Ishikawa (cell line): Measurements from ENCODE around the gene PLXNB1.

Experiments
- CEBPB ChIP-seq: IDR thresholded peaks from 2 replicates; pipeline ENCODE4 v1.6.1; 2012
- CREB1 ChIP-seq: IDR thresholded peaks from 2 replicates; pipeline ENCODE4 v1.6.1; 2012; ENCODE audit warnings: low read depth
- EGR1 ChIP-seq: IDR thresholded peaks from 2 replicates; pipeline ENCODE4 v1.6.1; 2012
- EP300 ChIP-seq: IDR thresholded peaks from 2 replicates; pipeline ENCODE4 v1.6.1; 2012; ENCODE audit warnings: borderline replicate concordance
- FOXM1 ChIP-seq: IDR thresholded peaks from 2 replicates; pipeline ENCODE4 v1.6.1; 2012; ENCODE audit warnings: low read depth, borderline replicate concordance
- MAX ChIP-seq: IDR thresholded peaks from 2 replicates; pipeline ENCODE4 v1.6.1; 2012
- NFIC ChIP-seq: IDR thresholded peaks from 2 replicates; pipeline ENCODE4 v1.6.1; 2012
- RAD21 ChIP-seq: IDR thresholded peaks from 2 replicates; pipeline ENCODE4 v1.6.1; 2012; ENCODE audit warnings: low read depth
- TAF1 ChIP-seq: IDR thresholded peaks from 2 replicates; pipeline ENCODE4 v1.6.1; 2012; ENCODE audit warnings: low read depth, mild to moderate bottlenecking
- TEAD4 ChIP-seq: IDR thresholded peaks from 2 replicates; pipeline ENCODE4 v1.6.1; 2012
- YY1 ChIP-seq: IDR thresholded peaks from 2 replicates; pipeline ENCODE4 v1.6.1; 2012; ENCODE audit warnings: low read depth
- TF ChIP-seq, protein P1 (sequence below): IDR thresholded peaks from 2 replicates; pipeline ENCODE4 v1.6.1; 2012; ENCODE audit warnings: low read depth, mild to moderate bottlenecking
- TF ChIP-seq, protein P2 (sequence below): IDR thresholded peaks from 2 replicates; pipeline ENCODE4 v1.6.1; 2012

- TF ChIP-seq TAF1 (no peak), EP300 (no peak), FOXM1 (no peak), MAX (no peak), EGR1 (no peak), CREB1 (no peak), CEBPB (no peak), RAD21 (no peak), YY1 (no peak), NFIC (no peak), TEAD4 (no peak)
- TF ChIP-seq, protein P1, sequence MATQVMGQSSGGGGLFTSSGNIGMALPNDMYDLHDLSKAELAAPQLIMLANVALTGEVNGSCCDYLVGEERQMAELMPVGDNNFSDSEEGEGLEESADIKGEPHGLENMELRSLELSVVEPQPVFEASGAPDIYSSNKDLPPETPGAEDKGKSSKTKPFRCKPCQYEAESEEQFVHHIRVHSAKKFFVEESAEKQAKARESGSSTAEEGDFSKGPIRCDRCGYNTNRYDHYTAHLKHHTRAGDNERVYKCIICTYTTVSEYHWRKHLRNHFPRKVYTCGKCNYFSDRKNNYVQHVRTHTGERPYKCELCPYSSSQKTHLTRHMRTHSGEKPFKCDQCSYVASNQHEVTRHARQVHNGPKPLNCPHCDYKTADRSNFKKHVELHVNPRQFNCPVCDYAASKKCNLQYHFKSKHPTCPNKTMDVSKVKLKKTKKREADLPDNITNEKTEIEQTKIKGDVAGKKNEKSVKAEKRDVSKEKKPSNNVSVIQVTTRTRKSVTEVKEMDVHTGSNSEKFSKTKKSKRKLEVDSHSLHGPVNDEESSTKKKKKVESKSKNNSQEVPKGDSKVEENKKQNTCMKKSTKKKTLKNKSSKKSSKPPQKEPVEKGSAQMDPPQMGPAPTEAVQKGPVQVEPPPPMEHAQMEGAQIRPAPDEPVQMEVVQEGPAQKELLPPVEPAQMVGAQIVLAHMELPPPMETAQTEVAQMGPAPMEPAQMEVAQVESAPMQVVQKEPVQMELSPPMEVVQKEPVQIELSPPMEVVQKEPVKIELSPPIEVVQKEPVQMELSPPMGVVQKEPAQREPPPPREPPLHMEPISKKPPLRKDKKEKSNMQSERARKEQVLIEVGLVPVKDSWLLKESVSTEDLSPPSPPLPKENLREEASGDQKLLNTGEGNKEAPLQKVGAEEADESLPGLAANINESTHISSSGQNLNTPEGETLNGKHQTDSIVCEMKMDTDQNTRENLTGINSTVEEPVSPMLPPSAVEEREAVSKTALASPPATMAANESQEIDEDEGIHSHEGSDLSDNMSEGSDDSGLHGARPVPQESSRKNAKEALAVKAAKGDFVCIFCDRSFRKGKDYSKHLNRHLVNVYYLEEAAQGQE, result no peak
- TF ChIP-seq, protein P2, sequence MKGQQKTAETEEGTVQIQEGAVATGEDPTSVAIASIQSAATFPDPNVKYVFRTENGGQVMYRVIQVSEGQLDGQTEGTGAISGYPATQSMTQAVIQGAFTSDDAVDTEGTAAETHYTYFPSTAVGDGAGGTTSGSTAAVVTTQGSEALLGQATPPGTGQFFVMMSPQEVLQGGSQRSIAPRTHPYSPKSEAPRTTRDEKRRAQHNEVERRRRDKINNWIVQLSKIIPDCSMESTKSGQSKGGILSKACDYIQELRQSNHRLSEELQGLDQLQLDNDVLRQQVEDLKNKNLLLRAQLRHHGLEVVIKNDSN, result no peak
Observed at GRCh38 chr3:48369693-48370332, 60.1 kb downstream of the PLXNB1 start.
